ENCODE results near the gene CENPH.

GRCh38 chr5:69234457-69235268 is 45.3 kb downstream of the CENPH start, which contains the start of gene CDK7:
- TF ChIP-seq EZH2 (IDR thresholded peaks at IDR 0.05; ENCODE audit: insufficient read depth, low read length) (no peak), CTCF (IDR thresholded peaks at IDR 0.05; ENCODE audit: insufficient read depth, low read depth, low read length) (no peak)
